Endothelial cell of umbilical vein (primary cell): ENCODE measurements around the gene CUBN. TPM values are rescaled to one million over a fixed set of nuclear protein-coding genes. Genes with fewer than 3 reads are reported as not detected.

ENCODE experiments used
- BruUV-seq: library from RNA; stranded (reverse); fragments of 400-500 nt; replicated peaks from 2 replicates; lab custom pipeline; 2021; lab: Mats Ljungman, UMichigan
- CTCF ChIA-PET: fragments of 300-600, 350-600 bp; sonication (Branson Sonifier 250); formaldehyde crosslinking; loops from one replicate; lab custom pipeline; 2021; ENCODE audit warnings: antibody characterized with exemption, inconsistent platforms; lab: Charles Lee
- POLR2A ChIA-PET: fragments of 300-600, 350-600 bp; sonication (Branson Sonifier 250); formaldehyde crosslinking; loops from one replicate; lab custom pipeline; 2021; ENCODE audit warnings: antibody characterized with exemption, inconsistent platforms; lab: Charles Lee
- DNase-seq: peaks from one replicate; pipeline ENCODE4 v3.0.0-alpha.2; 2011; ENCODE audit warnings: low read depth, low spot score
- FAIRE-seq: peaks from 2 replicates; lab custom pipeline; 2011; peaks lifted over from hg19 to GRCh38; lab: Jason Lieb, UNC
- H2AFZ ChIP-seq: 2 replicates; pipeline ENCODE4 v1.6.0; 2012; ENCODE audit warnings: low read depth, low read length, control low read depth, inconsistent platforms
- H3K27ac ChIP-seq: 2 replicates; pipeline ENCODE4 v1.5.1; 2011; ENCODE audit warnings: low read depth, mild to moderate bottlenecking, control low read depth, low read length, moderate library complexity; ENCODE audit not compliant: insufficient read depth
- H3K27me3 ChIP-seq, 2 experiments: 2 replicates each; pipeline versions ENCODE4 v1.6.0 to v1.6.1; 2011; ENCODE audit warnings: low read length in 2 of 2, mixed read lengths in 1 of 2; ENCODE audit not compliant: control insufficient read depth in 2 of 2, insufficient read depth in 2 of 2
- H3K36me3 ChIP-seq, 2 experiments: 2 replicates in 1 of 2; 3 replicates in 1 of 2; pipeline ENCODE4 v1.5.1; 2011; ENCODE audit warnings: low read length in 2 of 2, mild to moderate bottlenecking in 1 of 2, moderate library complexity in 1 of 2; ENCODE audit not compliant: control insufficient read depth in 2 of 2, insufficient read depth in 2 of 2; ENCODE audit errors: extremely low read depth in 1 of 2
- H3K4me1 ChIP-seq: 3 replicates; pipeline ENCODE4 v1.5.1; 2011; ENCODE audit warnings: mild to moderate bottlenecking, low read length; ENCODE audit not compliant: control insufficient read depth, insufficient read depth; ENCODE audit errors: extremely low read depth
- H3K4me2 ChIP-seq: 2 replicates; pipeline ENCODE4 v1.6.1; 2011; ENCODE audit warnings: low read length, control low read depth, mixed read lengths; ENCODE audit not compliant: insufficient read depth
- H3K4me3 ChIP-seq, 3 experiments: fragments of 200-600 bp in 1 of 3; sonication (generic), shearing (Covaris generic) in 1 of 3; replicated peaks in 1 of 3; 2 replicates each; pipeline ENCODE4 v1.5.1; 2011 to 2016; ENCODE audit warnings: control low read depth in 3 of 3, low read length in 3 of 3, mild to moderate bottlenecking in 2 of 3, inconsistent platforms in 1 of 3, low read depth in 1 of 3, moderate library complexity in 1 of 3; ENCODE audit not compliant: insufficient read depth in 1 of 3
- H3K79me2 ChIP-seq: 2 replicates; pipeline ENCODE4 v1.6.0; 2012; ENCODE audit warnings: low read length, inconsistent platforms; ENCODE audit not compliant: control insufficient read depth, insufficient read depth
- H3K9ac ChIP-seq: replicated peaks from 2 replicates; pipeline ENCODE3; 2011; ENCODE audit warnings: low read length, control low read depth; ENCODE audit not compliant: insufficient read depth; ENCODE audit errors: extremely low read depth
- H3K9me1 ChIP-seq: replicated peaks from 3 replicates; pipeline ENCODE4 v1.6.0; 2011; ENCODE audit warnings: mild to moderate bottlenecking, low read length; ENCODE audit not compliant: control insufficient read depth, insufficient read depth; ENCODE audit errors: extremely low read depth
- H3K9me3 ChIP-seq: replicated peaks from 2 replicates; pipeline ENCODE4 v1.5.1; 2012; ENCODE audit warnings: low read length, inconsistent platforms; ENCODE audit not compliant: control insufficient read depth, insufficient read depth
- H4K20me1 ChIP-seq: replicated peaks from 2 replicates; pipeline ENCODE3; 2011; ENCODE audit warnings: mild to moderate bottlenecking, low read length; ENCODE audit not compliant: control insufficient read depth, insufficient read depth; ENCODE audit errors: extremely low read depth
- EZH2 ChIP-seq: IDR thresholded peaks from 2 replicates; pipeline ENCODE4 v1.6.1; 2012; ENCODE audit warnings: borderline replicate concordance, low read depth, mild to moderate bottlenecking, moderate library complexity, low read length, inconsistent platforms; ENCODE audit not compliant: severe bottlenecking
- FOS ChIP-seq: IDR thresholded peaks from 2 replicates; pipeline ENCODE4 v1.6.1; 2011; ENCODE audit warnings: mild to moderate bottlenecking, low read length, moderate library complexity, borderline replicate concordance; ENCODE audit not compliant: insufficient read depth
- GATA2 ChIP-seq: IDR thresholded peaks from 2 replicates; pipeline ENCODE4 v1.7.0; 2011; ENCODE audit warnings: low read depth, mild to moderate bottlenecking, moderate library complexity, mixed read lengths, low read length; ENCODE audit not compliant: insufficient read length, insufficient read depth
- JUN ChIP-seq: IDR thresholded peaks from 2 replicates; pipeline ENCODE4 v1.6.1; 2011; ENCODE audit warnings: borderline replicate concordance, low read depth; ENCODE audit not compliant: insufficient read length, insufficient read depth
- MYC ChIP-seq: IDR thresholded peaks from one replicate; pipeline ENCODE4 v1.6.1; 2011; ENCODE audit warnings: mild to moderate bottlenecking, low read depth, low read length
- POLR2A ChIP-seq: IDR thresholded peaks from 2 replicates; pipeline ENCODE4 v1.6.1; 2012; ENCODE audit warnings: low read depth, mild to moderate bottlenecking, control low read depth, low read length
- POLR2AphosphoS5 ChIP-seq: IDR thresholded peaks from 2 replicates; pipeline ENCODE4 v1.6.1; 2012; ENCODE audit warnings: low read depth, mild to moderate bottlenecking, control low read depth, low read length, moderate library complexity; ENCODE audit not compliant: insufficient read depth
- dilution Hi-C: fragments of 300-500 bp; cut with MboI; formaldehyde crosslinking; loops from one replicate; pipeline ENCODE4 v1.15.0; 2019; ENCODE audit warnings: low sequenced_read_pairs; ENCODE audit not compliant: extremely low pct_ligation_motif_present
- intact Hi-C: fragments of 100-400 bp; cut with micrococcal nuclease; formaldehyde crosslinking; loops from one replicate; pipeline ENCODE4 v1.10.0; 2022
- polyA plus RNA-seq, 4 experiments: library from polyadenylated mRNA; depleted of rRNA in 3 of 4; stranded (reverse) in 3 of 4; unstranded in 1 of 4; fragments of >200 nt; gene quantifications; 2 replicates each; pipeline versions ENCODE4 v1.2.1 to v1.2.3, GENCODE V29; 2011 to 2012; ENCODE audit warnings: missing spikeins in 1 of 4
- total RNA-seq: library from RNA; stranded (reverse); gene quantifications from 2 replicates; pipeline ENCODE4 v1.2.3, GENCODE V29; 2021
- TF ChIP-seq, protein P1 (sequence below): IDR thresholded peaks from 2 replicates; pipeline ENCODE4 v1.6.1; 2011; ENCODE audit not compliant: insufficient read depth, insufficient read length
- TF ChIP-seq, protein P2 (sequence below), 2 donors: IDR thresholded peaks; 1 replicate in 1 of 2; 2 replicates in 1 of 2; pipeline ENCODE4 v1.5.1; 2011; ENCODE audit warnings: low read length in 2 of 2, mild to moderate bottlenecking in 2 of 2, moderate library complexity in 2 of 2, control low read depth in 1 of 2, inconsistent platforms in 1 of 2, low read depth in 1 of 2; ENCODE audit not compliant: insufficient read depth in 1 of 2; ENCODE audit errors: extremely low read depth in 1 of 2

CUBN gene
- total and polyA plus RNA-seq, 2 donors (not counting 3 experiments of a cell fraction or from before 2014, with no cell fraction given): 2.7 to 4.6 TPM

DNA sequence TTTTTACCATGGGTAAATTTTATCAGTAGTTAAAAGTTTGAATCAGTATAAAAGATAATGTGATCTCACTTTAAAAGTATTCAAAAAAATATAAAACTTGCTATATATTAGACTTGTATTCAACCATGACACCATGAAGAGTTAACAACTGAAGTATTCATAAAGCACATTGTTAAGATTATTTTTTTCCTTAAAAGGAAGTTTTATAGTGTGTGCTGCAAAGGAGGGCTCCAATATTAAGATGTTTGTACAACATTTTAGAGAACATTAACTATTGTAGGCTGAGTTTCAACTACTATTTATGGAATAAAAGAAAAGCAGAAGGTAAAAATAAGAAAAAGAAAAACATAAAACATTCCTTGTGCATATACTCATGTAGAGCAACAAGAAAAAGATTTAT lies 24.5 kb upstream of the CUBN start:
- H3K4me2 ChIP-seq: no peak overlapping the region
- no peaks in the 10 kb centered on the region for H3K9me1 ChIP-seq
- ChIA-PET CTCF (interaction anchor here (1.4 kb wide), 1 partner anchor 15 kb away, joined by 3 read pairs; no protein-coding TSS in a partner anchor), POLR2A (no interaction called here)
- no peaks in the 10 kb centered on the region for H3K79me2 ChIP-seq
- H4K20me1 ChIP-seq: no peaks in the 10 kb centered on the region
- no peaks in the 10 kb centered on the region for H3K9me3 ChIP-seq
- intact Hi-C loops (no loop called here), dilution Hi-C loops (no loop called here)
- H3K27me3 ChIP-seq: no peaks in the 10 kb centered on the region
- no TSS peak for BruUV-seq
- TF ChIP-seq, protein P1, sequence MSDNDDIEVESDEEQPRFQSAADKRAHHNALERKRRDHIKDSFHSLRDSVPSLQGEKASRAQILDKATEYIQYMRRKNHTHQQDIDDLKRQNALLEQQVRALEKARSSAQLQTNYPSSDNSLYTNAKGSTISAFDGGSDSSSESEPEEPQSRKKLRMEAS: no peak
- TF ChIP-seq POLR2A (no peak), GATA2 (no peak), FOS (no peak), MYC (no peak), EZH2 (no peak), JUN (no peak), POLR2AphosphoS5 (no peak)
- TF ChIP-seq, protein P2, sequence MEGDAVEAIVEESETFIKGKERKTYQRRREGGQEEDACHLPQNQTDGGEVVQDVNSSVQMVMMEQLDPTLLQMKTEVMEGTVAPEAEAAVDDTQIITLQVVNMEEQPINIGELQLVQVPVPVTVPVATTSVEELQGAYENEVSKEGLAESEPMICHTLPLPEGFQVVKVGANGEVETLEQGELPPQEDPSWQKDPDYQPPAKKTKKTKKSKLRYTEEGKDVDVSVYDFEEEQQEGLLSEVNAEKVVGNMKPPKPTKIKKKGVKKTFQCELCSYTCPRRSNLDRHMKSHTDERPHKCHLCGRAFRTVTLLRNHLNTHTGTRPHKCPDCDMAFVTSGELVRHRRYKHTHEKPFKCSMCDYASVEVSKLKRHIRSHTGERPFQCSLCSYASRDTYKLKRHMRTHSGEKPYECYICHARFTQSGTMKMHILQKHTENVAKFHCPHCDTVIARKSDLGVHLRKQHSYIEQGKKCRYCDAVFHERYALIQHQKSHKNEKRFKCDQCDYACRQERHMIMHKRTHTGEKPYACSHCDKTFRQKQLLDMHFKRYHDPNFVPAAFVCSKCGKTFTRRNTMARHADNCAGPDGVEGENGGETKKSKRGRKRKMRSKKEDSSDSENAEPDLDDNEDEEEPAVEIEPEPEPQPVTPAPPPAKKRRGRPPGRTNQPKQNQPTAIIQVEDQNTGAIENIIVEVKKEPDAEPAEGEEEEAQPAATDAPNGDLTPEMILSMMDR (IDR thresholded peaks at IDR 0.05; ENCODE audit: extremely low read depth in 1 of 2, insufficient read depth in 1 of 2, low read depth in 1 of 2, low read length in 2 of 2): no peak
- H3K4me1 ChIP-seq: no peaks in the 10 kb centered on the region
- H2AFZ ChIP-seq: no peak overlapping the region
- no peak for DNase-seq
- no peak for FAIRE-seq
- no peaks in the 10 kb centered on the region for H3K36me3 ChIP-seq
- H3K27ac ChIP-seq: no peak overlapping the region
- H3K4me3 ChIP-seq: no peak overlapping the region
- H3K9ac ChIP-seq: no peak overlapping the region
